GM19455 (cell line): ENCODE data around the gene FBLN2.

Source experiments
- ATAC-seq: cut with Tn5 transposase; IDR thresholded peaks from one replicate; pipeline ENCODE4 v1.9.1; 2021; ENCODE audit not compliant: unreplicated experiment

The FBLN2 gene

DNA sequence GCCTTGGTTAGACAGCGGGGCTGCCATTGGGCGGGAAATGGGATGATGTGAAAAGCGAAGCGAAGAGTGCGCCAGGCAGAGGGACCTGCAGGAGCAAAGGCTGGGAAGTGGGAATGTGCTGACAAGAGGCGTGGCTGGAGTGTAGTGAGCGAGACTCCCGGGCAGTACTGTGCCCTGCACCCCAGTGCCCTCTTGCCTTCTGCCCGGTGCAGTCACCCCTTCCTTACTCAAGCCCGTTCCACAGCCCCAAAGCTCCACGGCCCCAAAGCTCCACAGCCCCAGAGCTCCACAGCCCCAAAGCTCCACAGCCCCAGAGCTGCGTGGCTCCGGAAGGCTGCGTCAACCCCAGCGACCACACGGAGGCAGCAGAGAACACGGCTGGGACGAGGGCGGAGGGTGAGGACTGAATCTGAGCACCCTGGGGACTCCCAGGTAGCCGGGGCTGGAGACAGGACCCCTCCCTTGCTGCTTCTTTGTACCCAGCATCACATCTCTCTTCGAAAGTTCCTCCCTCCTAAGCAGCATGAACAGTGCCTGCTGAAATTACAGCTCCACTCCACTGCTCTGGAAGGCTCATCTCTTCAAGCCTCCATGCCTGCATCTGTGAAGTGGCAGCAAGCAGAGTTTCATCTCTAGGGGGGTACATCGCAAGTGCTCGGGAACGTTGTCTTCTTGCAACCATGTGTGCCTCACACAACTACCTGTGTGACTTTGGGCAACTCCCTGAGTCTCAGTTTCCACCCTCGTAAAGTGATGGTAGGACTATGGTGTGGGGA, 108.9 kb downstream of the FBLN2 start:
- no peak for ATAC-seq

DNA sequence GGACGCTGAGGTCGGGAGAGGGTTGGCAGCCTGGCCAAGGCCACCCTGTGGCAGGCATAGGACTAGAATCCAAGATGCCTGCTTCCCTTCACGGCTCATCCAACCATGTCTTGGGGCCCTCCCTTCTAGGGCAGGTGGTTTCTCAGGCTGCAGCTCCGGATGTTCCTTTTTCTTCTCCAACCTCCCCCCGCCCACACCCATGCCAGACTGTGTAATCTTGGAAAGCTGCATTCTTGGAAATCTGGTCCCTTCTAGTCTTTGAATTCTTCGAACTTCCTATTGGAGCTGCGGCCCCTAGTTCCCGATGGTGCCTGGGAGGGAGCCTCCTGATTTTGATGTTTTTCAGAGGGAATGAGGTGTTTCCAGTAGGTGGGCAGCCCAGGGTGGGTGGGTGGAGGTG, 109.8 kb downstream of the FBLN2 start:
- ATAC-seq, result no peak

DNA sequence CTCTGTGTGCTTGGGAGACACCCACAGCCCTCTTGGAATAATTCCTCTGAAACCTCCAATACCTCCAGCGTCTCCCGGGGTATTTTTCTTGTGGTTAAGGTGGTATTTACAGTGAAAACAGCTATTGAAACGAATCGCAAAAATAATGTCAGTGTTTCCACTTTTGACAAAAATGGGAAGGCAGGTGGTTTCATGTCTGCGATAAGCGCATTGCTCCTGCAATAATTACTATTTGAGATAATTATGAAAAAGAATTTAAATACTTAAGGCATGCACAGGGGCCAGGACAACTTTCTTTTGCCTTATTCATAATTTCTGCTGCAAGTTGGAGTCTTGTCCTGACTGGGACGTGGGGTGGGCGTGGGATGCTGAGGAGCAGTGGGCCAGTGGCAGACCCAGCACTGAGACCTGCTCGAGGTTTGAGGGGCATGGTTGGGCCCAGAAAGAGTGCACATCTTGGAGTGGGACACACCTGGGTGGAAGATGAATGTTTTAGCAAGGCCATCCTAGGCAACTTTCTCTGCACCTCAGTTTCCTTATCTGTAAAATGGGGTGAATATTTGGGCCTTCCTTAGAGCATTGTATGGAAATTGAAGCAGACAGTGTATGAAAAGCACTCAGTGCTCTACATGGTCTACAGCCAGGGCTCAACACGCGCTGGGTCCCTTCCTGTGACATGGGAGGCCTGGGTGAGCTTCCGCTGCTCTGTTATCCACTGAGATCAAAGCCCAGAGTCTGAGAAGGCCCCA, 110.5 kb downstream of the FBLN2 start:
- no peak for ATAC-seq

DNA sequence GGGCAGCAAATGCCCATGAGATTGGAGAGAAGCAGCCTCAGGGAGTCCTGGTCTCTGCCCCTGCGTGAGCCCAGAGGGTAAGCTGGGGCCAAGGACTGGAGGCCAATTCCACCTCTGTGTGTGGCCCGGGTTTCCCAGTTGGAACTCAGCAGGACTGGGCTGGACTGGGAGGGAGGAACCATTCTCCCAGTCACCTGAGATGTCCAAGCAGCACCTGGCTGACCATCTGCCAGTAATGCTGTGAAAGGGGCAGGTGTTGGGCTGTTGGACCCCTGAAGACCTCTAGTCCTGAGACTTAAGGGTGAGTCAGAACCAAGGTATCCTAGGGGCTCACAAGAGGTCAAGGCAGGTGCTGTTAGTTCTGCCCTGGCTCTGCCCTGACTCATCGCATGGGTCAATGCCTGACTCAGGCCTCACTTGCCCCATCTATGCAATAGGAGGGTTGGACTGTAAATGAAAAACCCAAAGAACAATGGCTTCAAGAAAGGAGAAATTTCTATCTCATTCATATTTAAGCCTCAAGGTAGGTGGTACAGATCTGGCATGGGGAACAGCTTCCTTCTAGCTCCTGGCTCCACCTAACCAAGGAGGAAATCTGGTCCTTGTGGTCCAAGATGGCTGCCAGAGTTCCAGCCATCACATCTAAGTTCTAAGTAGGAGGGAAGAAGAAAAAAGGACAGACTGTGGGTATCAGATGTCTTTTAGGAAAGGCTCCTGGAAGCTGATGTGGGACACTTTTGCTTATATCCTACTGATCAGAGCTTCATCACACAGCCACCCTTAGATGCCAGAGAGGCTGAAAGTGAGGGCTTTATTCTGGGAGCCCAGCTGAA, 111.3 kb downstream of the FBLN2 start:
- ATAC-seq, result no peak

DNA sequence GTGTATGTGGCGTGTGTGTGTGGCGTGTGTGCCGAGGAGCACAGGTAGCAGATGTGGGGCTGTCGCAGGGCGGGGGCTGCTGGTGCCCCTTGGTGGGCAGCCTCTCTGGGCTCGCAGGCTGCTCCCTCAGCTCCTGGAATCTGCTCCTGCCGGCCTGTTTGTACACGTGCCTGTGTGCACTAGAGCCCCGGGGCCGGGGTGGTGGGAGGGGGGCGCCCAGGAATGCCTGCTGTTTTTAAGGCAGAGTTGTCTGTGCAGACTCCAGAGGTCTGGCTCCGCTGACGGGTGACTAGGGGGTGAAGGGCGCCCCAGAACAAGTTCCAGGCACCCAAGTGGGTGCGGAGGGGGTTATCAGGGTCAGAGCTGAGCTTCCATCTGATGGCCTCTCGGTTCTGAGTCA, 112.2 kb downstream of the FBLN2 start:
- no peak for ATAC-seq

DNA sequence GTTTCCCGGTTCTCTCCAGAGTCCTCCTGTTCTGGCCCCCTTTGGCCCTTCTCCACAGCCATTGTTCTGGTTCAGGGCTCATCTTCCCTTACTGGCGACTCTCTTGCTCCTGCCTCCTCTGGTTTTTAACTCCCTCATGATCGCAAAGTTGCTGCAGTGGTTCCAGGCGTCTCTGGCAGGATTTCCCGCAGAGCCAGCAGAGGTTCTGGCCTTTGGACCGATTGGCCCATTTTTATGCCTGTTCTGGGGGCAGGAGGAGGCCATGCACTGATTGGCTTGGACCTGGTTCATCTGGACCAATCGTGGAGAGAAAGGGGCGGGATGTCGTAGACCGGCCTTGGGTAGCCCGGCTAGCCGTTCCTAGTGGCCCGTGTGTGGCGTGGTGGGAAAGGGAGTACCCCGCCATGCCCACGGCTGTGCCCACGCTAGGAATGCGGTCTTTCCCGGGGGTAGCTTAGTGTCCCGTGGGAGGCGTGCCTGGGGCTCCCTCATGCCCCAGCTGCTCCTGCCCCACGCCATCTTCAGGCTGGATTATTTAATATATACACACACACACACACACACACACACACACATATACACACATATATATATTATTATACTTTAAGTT, 113.4 kb downstream of the FBLN2 start:
- no peak for ATAC-seq

DNA sequence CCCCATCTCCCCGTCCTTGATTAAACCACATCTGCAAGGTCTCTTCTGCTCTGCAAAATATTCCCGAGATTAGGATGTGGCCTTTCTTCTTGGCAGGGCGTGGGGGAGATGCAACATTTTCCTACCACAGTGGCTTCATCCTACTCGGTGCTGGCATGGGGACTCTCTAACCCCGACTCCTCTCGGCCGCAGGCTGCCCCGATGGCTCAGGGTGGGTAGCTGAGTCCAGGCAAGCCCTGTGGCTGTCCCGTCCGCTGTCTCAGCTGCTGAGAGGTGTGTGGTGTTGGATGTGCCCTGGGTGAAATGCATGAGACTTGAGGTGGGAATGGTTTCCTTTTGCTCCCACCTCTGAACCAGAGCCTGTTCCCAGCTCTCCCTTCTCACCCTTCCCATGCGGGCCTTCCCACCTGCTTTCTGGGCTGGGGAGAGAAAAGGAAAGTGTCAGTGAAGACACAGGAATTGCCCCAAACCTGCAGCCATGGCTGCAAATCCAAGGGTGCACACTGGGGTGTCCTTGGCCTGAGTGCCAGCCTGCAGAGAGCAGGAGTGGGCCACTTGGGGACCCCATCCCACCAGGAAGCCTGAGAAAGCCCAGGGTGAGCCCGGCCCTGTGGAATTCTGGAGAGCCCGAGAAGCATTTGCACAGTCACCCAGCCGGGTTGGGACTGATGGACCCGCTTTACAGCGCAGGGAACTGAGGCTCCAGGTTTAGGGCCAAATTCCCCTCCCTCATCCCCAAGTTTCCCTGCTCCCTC, 115.0 kb downstream of the FBLN2 start:
- ATAC-seq, result no peak

DNA sequence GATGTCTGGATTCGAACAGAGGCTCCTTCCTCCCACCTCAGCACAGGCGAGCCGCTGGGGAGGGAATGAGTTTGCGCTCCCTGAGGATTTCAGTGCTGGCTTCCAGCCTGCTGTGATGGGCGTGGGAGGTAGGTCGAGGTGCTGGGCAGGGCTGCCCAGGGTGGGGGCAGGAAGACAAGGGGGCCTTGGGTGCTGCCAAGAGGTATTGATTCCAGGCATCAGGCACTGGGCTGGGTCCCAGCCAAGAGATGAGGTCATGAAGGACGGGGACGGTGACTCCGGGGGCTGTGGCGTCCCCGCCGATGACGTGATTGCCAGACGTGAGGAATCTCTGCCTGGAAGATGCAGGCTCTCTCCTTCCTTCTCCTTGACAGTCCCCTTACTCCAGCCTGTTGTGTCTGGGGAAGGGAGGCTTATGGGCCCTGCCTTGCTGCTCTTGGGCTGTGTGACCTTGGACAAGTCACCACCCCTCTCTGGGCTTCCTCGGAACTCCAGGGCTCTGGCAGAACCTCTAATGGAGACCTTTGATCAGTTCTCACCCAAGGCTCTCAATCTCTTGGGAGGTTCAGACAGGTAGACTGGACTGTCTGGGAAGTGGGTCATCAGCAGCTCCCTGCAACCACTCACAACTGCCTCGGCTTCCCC, 116.8 kb downstream of the FBLN2 start:
- ATAC-seq, result no peak

DNA sequence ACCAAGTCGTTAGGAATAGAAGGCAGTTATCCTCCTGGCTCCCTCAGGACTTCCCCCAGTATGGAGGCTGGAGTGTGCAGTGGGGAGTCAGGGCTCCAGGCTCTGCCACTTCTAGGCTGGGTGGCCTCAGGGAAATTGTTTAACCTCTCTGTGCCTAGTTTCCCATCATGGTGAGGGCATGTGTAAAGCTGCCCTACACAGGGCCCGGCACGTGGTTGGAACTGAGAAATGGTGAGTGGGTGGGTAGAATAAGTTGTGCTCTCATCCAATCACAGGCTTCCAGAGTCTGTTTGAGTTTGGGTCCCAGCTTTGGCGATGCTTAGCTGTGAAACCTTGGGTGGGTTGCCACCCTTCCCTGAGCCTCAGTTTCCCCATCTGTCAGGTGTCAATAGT, 117.3 kb downstream of the FBLN2 start:
- no peak for ATAC-seq

DNA sequence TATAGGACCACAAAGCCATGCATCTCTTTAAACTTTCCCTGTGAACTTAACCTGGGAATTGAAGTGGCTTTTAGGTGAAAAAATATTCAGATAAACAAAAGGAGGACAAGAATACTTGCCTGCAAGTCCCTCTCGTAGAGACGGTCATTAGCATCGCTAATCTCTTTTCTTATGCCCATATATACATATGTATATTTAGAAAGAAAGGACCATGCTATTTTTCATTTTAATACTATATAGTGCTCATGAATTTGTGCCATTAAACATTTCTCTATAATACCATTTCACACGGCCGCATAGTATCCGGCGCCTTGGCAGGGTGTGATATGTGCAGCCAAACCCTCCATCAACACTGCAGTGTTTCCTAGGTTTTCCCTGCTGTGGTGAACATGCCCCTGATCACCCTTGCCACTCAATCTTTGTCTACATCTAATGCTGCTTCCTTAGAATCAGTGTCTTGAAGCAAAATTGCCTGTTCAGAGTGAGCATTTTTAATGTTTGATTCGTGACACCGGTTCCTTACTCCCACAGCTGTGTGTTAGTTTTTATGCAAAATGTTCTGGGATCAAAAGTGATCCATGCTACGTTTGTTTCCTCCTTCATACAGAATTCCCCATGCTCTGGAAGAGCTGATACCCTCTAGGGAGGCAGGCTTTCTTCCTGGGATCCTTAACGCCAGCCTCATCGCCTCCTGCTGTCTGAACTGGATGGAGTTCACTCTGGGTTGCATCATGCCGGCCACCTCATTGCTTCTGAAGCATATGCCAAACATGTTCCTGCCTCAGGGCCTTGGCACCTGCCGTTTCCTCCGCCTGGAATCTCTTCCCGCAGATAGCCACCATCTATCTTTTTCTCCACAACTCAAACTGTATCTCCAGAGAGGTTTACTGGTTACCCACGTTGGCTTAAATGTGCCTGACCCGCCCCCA, 118.1 kb downstream of the FBLN2 start:
- ATAC-seq, result no peak

DNA sequence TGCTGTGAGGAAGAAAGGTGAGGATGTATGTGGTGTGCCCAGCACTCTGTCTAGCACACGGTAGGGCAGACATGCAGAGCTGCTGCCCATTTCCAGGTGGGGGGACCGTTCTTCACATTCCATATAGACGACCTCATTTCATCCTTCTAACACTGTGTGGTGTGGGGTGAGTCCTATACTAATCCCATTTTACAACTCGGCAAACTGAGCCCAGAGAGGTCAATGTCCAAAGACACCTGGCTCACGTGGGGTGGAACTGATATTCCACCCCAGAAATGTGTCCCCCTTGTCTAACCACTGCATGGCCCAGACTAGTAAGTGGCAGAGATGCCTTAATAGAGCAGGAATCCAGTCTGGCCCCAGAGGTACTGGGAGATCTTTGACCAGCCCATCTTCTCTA, 119.2 kb downstream of the FBLN2 start:
- ATAC-seq, result no peak

DNA sequence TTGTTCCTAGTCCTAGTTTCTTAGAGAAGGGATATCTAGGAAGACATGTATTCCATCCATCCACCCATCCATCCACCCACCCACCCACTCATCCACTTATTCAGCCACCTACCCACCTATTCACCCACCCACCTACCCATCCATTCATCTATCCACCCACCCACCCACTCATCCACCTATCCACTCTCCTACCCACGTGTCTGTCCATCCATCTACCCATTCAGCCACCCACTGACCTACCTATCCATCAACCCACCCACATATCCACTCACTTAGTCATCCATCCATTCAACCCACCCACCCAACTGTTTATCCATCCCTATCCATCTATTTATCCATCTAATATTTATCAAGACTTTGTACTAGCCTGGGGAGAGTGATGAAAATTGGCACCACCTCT, 120.5 kb downstream of the FBLN2 start:
- no peak for ATAC-seq

DNA sequence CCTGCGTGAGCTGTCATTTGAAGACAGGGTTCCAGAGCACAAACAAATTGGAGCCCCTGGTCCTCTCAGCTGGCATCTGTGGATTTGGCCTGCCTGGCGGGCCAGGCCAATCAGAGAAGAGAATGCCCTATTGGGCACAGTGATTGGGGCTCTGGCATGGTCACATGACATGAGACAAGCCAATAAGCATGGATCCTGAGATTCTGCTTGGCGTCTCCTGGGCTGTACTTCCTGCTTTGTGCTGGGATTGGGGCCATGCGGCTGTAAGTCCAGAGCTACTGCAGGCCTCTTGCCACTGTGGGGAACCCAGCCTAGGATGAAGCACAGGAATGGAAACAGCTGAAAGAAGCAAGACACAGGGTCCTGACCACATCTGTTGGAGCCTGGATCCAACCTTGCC, 121.4 kb downstream of the FBLN2 start:
- ATAC-seq, result no peak

DNA sequence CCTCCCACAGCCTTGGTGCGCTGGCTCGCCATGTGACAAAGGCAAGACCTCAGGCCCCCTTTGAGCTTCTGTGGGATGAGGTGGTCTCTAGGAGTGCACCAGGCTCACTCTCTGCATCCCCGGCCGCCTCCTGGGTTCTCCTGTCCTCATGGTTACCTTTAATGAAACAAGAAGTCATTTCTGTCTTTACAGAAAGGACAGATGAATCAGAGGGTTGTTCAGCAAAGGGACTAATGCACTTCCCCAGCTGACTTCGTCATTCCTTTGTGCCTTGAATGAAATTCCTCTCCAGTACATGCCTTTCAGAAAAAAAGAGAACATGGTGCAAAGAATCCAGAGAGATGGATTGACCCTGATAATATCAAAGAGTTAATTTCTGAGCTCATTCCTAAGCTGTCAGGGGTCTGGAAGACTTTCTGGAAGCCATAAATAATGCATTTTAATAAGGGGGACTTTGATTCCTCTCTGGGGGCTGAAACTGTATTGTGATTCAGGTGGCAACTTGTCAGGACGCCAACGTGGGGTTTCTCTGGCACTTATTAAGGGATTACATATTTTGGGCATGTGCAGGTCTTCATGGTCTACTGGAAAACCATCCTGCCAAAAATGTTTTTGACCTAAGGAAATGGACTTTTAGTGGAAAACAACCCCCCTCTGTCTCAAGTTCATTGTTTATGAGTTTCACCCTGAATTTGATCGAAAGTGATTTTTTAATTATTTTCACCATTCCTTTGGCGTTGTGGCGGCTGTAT, 122.7 kb downstream of the FBLN2 start:
- ATAC-seq, result no peak

DNA sequence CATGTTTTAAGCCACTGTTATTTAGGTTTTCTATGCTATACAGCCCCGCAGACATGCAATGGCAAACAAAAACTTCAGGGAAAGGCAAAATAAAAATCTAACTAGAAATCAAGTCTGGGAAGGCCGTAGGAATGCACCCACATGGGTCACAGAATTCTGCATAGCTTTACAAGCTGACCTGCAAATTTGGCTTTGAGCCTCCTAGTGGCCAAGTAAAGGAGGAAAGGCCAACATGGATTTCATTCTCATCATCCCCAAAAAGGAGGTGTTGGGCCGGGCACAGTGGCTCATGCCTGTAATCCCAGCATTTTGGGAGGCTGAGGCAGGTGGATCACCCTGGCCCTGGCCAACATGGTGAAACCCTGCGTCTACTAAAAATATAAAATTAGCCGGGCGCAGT, 124.3 kb downstream of the FBLN2 start:
- no peak for ATAC-seq

DNA sequence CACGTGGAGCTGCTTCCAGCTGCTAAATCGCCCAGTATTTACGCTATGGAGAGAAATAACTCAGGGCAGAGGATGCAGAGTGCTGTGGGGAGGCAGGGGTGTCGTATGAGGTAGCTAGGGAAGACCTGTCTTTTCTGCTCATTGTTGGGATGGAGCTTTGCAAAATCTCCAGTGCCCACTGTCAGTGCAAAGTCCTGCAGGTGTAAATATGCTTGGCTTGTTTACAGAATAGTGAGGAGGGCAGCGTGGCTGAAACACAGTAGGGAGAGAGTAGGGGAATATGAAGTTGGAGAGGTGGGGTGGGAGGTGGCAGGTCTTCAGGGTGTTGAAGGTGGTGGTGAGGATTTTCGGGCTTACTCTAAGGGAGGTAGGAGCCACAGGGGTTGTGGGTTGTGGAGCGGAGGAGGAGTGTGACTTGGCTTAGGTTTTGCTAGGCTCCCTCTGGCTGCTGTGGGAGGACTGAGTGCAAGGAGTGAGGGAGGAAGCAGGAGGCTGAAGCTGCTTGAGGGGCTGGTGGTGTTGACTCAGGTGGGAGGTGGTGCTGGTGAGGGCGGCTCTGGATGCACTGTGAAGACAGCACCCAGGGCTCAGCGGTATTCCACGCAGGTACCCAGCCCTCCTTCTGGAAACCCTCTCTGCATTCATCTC, 125.7 kb downstream of the FBLN2 start:
- ATAC-seq, result no peak

DNA sequence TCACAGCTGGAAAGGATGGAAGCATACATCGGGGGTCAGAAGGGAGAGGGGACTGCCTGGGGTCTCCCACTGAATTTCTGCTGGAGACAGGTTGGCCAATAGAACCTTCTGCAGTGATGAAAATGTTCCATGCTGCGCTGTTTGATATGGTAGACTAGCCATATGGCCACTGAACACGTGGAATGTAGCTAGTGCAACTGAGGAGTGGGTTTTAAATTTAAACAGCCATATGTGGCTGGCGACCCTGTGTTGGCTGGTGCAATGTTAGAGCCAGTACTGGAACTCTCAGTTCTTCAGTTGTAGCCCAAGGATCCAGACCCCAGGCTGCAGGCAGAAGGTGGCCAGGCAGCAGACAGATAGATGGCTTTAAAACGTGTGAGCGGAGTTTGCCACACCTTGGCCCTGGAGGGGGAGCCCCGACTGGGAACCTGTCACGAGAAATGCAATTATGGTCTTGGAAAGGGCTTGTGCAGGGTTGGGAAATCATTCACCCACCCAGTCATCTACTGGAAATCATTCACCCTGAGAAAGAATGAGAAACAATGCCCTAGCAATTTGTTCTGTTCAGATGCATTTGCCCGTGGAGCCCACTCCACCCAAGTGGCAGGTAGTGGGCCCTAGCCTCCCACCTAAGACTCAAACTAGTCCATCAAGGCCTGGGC, 127.6 kb downstream of the FBLN2 start:
- ATAC-seq, result no peak
